ENCODE data around the gene RALGAPA1. TPM values are rescaled to one million over a fixed set of nuclear protein-coding genes. Genes with fewer than 3 reads are reported as not detected.

The RALGAPA1 gene
- total and polyA plus RNA-seq, 9 of the 15 experiments (the other 6 are each of a cell fraction or from before 2014, with no cell fraction given), result 2.5 to 16.3 (median 6.2) TPM

- POLR2A ChIA-PET, result no interaction called here
These were observed 231.0 kb downstream of the RALGAPA1 start for GRCh38 chr14:35578135-35578534.

More at GRCh38 chr14:35578135-35578534, 231.0 kb downstream of the RALGAPA1 start:
- Histone ChIP-seq H3K36me3 (ENCODE audit: control insufficient read depth, insufficient read depth, low read length) (no peaks in the 10 kb centered on the region), H3K27ac (ENCODE audit: extremely low read depth, low read depth, low read length) (no peak overlapping the region), H3K9me3 (replicated peaks; ENCODE audit: control insufficient read depth, insufficient read depth, low read depth, low read length) (no peaks in the 10 kb centered on the region), H3K9me1 (ENCODE audit: control insufficient read depth, insufficient read depth, low read length) (no peaks in the 10 kb centered on the region), H3K79me2 (ENCODE audit: control insufficient read depth, insufficient read depth, low read length) (no peaks in the 10 kb centered on the region), H3K27me3 (ENCODE audit: control insufficient read depth in 2 of 2, insufficient read depth in 2 of 2, low read length in 2 of 2) (no peaks in the 10 kb centered on the region), H4K20me1 (replicated peaks; ENCODE audit: control insufficient read depth, insufficient read depth, low read length) (no peaks in the 10 kb centered on the region), H3K4me3 (no peak overlapping the region), H3K9ac (ENCODE audit: insufficient read depth in 1 of 2, low read depth in 2 of 2, low read length in 2 of 2) (no peak overlapping the region), H3K4me1 (replicated peaks in 1 of 2; ENCODE audit: control insufficient read depth in 2 of 2, insufficient read depth in 2 of 2, low read length in 2 of 2) (no peaks in the 10 kb centered on the region), H2AFZ (ENCODE audit: low read depth, low read length) (no peak overlapping the region), H3K4me2 (ENCODE audit: insufficient read depth, low read length) (no peak overlapping the region)
- 74% methylated on average over 2 of the region's 2 CpGs for WGBS (ENCODE audit: insufficient coverage, low coverage, missing lambda C conversion rate)
- DNase-seq (ENCODE audit: extremely low read depth in 1 of 4, low spot score in 3 of 4), result no peak
- TF ChIP-seq DEAF1 (CRISPR knock-in tag; IDR thresholded peaks at IDR 0.05) (no peak), CEBPB (tag; IDR thresholded peaks at IDR 0.05) (peak; percentile 54; the same call in 1 of the 2 replicates), CREB1 (IDR thresholded peaks at IDR 0.05) (no peak), CREB1 (CRISPR knock-in tag; IDR thresholded peaks at IDR 0.05) (no peak), SAFB (IDR thresholded peaks at IDR 0.05; ENCODE audit: borderline replicate concordance, low read depth, low read length) (no peak)
- FAIRE-seq, result no peak
- no peak for ATAC-seq
- BruUV-seq (replicated peaks), result no TSS peak
- intact Hi-C loops (cut with micrococcal nuclease) (no loop called here), in situ Hi-C loops (cut with MboI) (no loop called here)
- CTCF ChIA-PET (ENCODE audit: low intra/inter-chr PET ratio), result no interaction called here

Measured in K562 (cell line).